HFF-Myc (cell line): ENCODE data around the gene KRTAP3-1.

Source experiments
- DNase-seq: peaks from one replicate; pipeline ENCODE4 v3.0.0-alpha.2; 2011; ENCODE audit warnings: low read depth; ENCODE audit errors: extremely low read depth
- H3K4me3 ChIP-seq: replicated peaks from 2 replicates; pipeline ENCODE4 v1.5.1; 2011; ENCODE audit warnings: low read depth, mild to moderate bottlenecking, control low read depth, low read length
- TF ChIP-seq, protein P1 (sequence below): IDR thresholded peaks from 2 replicates; pipeline ENCODE4 v1.5.1; 2012; ENCODE audit warnings: mild to moderate bottlenecking, low read depth, low read length, control low read depth; ENCODE audit errors: missing control alignments

Gene KRTAP3-1

DNA sequence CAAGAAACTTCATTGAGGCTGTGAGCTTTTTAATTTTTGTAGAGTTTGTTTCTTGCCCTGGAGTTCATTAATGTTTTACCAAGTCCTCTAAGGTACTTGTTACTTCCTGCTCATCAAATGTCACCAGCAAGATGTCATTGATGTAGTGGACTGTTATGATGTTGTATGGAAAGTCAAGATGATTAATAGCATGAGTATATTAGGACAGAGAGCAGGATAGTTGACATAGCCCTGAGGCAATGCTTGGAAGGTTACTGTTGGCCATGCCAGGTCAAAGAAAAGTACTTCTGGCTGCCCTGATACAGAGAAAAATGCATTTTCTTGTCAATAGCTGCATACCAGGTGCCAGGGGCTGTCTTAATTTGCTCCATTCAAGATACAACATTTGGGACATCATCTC, 11.4 kb upstream of the KRTAP3-1 start:
- DNase-seq: no peak
- no peak overlapping the region for H3K4me3 ChIP-seq
- TF ChIP-seq, protein P1, sequence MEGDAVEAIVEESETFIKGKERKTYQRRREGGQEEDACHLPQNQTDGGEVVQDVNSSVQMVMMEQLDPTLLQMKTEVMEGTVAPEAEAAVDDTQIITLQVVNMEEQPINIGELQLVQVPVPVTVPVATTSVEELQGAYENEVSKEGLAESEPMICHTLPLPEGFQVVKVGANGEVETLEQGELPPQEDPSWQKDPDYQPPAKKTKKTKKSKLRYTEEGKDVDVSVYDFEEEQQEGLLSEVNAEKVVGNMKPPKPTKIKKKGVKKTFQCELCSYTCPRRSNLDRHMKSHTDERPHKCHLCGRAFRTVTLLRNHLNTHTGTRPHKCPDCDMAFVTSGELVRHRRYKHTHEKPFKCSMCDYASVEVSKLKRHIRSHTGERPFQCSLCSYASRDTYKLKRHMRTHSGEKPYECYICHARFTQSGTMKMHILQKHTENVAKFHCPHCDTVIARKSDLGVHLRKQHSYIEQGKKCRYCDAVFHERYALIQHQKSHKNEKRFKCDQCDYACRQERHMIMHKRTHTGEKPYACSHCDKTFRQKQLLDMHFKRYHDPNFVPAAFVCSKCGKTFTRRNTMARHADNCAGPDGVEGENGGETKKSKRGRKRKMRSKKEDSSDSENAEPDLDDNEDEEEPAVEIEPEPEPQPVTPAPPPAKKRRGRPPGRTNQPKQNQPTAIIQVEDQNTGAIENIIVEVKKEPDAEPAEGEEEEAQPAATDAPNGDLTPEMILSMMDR: no peak

- TF ChIP-seq, protein P1: no peak
- no peak overlapping the region for H3K4me3 ChIP-seq
- no peak for DNase-seq
Observed at GRCh38 chr17:41019415-41019814, 10.5 kb upstream of the KRTAP3-1 start.

- TF ChIP-seq, protein P1: no peak
- H3K4me3 ChIP-seq: no peak overlapping the region
- DNase-seq: no peak
Observed at GRCh38 chr17:41018541-41018940, 9.6 kb upstream of the KRTAP3-1 start.

DNA sequence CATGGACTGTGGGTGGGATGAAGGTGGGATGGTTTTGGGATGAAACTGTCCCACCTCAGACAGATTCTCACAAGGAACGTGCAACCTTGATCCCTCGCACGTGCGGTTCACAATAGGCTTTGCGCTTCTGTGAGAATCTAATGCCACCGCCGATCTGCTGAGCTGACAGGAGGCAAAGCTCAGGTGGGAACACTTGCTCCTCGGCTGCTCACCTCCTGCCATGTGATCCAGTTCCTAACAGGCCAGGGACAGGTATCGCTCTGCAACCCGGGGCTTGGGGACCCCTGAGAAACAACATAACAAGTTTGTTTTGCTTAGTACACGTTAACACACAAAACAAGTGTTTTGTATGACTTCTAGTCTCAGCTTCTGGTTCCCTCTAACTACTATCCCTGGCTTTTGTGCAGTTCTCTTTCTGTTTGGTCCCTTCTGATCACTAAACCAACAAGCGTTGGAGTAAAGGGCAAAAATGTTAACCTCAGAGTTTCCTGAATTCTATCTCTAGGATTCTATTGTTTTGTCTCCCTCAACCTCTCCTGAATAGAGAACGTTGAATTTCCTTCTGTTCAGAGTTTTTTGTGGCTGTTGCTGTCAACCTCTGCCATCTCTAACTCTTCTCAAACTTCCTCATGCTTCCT, 7.8 kb upstream of the KRTAP3-1 start:
- TF ChIP-seq, protein P1: no peak
- H3K4me3 ChIP-seq: no peak overlapping the region
- no peak for DNase-seq

GRCh38 chr17:41015454-41015853, 6.5 kb upstream of the KRTAP3-1 start:
- no peak for DNase-seq
- H3K4me3 ChIP-seq: no peak overlapping the region
- TF ChIP-seq, protein P1: no peak

- peak; percentile 80 for DNase-seq
- TF ChIP-seq, protein P1: no peak
- no peak overlapping the region for H3K4me3 ChIP-seq
Observed at GRCh38 chr17:41013606-41014005, 4.7 kb upstream of the KRTAP3-1 start.

GRCh38 chr17:41013181-41013580, 4.3 kb upstream of the KRTAP3-1 start:
- DNase-seq: peak; percentile 92
- TF ChIP-seq, protein P1: no peak
- no peak overlapping the region for H3K4me3 ChIP-seq
